Lower lobe of right lung (tissue), 2 donors: ENCODE measurements around the gene CDCA5. TPM values are rescaled to one million over a fixed set of nuclear protein-coding genes. Genes with fewer than 3 reads are reported as not detected.
A peak's percentile ranks its signal among the peaks of the same experiment; 100 is the strongest.

ENCODE experiments used
- ATAC-seq, 2 donors: fragments of 200-7000 bp; cut with Tn5 transposase; one replicate each; pipeline ENCODE4 v1.9.1; 2020 to 2022; ENCODE audit warnings: mild to moderate bottlenecking in 2 of 2, moderate library complexity in 2 of 2
- DNase-seq: peaks from one replicate; pipeline ENCODE4 v3.0.0-alpha.2; 2020
- H3K27ac ChIP-seq: fragments of 200-600 bp; one replicate; pipeline ENCODE4 v1.8.0; 2022
- H3K27me3 ChIP-seq: fragments of 200-600 bp; one replicate; pipeline ENCODE4 v1.8.0; 2022; ENCODE audit warnings: low read depth
- H3K36me3 ChIP-seq: fragments of 200-600 bp; one replicate; pipeline ENCODE4 v1.8.0; 2022; ENCODE audit warnings: mild to moderate bottlenecking
- H3K4me1 ChIP-seq: fragments of 200-600 bp; one replicate; pipeline ENCODE4 v1.8.0; 2022
- H3K4me3 ChIP-seq: fragments of 200-600 bp; one replicate; pipeline ENCODE4 v1.8.0; 2022; ENCODE audit warnings: mild to moderate bottlenecking
- H3K9me3 ChIP-seq: fragments of 200-600 bp; one replicate; pipeline ENCODE4 v1.8.0; 2022
- CTCF ChIP-seq: fragments of 200-600 bp; IDR thresholded peaks from one replicate; pipeline ENCODE4 v1.8.0; 2022; ENCODE audit warnings: antibody characterized with exemption, mild to moderate bottlenecking
- intact Hi-C: fragments of 100-400 bp; cut with DNase I; formaldehyde crosslinking; loops from one replicate; pipeline ENCODE4 v1.11.0; 2022
- long read RNA-seq: library from polyadenylated mRNA; unstranded; transcript quantifications from one replicate; pipeline ENCODE4 v2.0.0, GENCODE V29; 2021
- total RNA-seq: library from RNA; stranded (reverse); fragmentation: NEBNext Ultra II Directional; extraction: Animal tissue kit (Norgen Biotek cat#: 25700); gene quantifications from one replicate; pipeline ENCODE4 v1.2.1, GENCODE V29; 2021
- donor health status: DM: no; HTN: yes; CAD: no; lungs with severe emphysema.

The CDCA5 gene
- 2.8 TPM for total RNA-seq
- long read RNA-seq, partial matches to known transcripts = 0 of 1 reads
- long read RNA-seq, other reads (novel, unspliced or antisense) = 0 of 1 reads

GRCh38 chr11:65083834-65084597 is at the start of gene CDCA5, which contains the start of gene ZFPL1:
Gene CDCA5, minus strand, starts transcription at chr11:65084040. Its CDS starts 62 bp downstream, at chr11:65083978.
Gene ZFPL1, plus strand, starts transcription at chr11:65084222. Its CDS starts 477 bp downstream, at chr11:65084699.
- Histone ChIP-seq H3K4me3 (peak within 1 kb of the TSS; percentile 66), H3K4me1 (peaks cover 20% of the 10 kb centered on the region), H3K9me3 (no peaks in the 10 kb centered on the region), H3K27me3 (no peaks in the 10 kb centered on the region), H3K27ac (peak within 1 kb of the TSS; percentile 92), H3K36me3 (peaks cover 38% of the 10 kb centered on the region)
- DNase-seq (peak; percentile 96), ATAC-seq (peak; percentile 97 to 98)
- intact Hi-C loops = no loop called here
- no peak for TF ChIP-seq CTCF

- DNase-seq (peak; percentile 85), ATAC-seq (peak in 1 of 2 donors; percentile 44)
- Histone ChIP-seq H3K9me3 (no peaks in the 10 kb centered on the region), H3K36me3 (peaks cover 50% of the 10 kb centered on the region), H3K4me3 (peak overlapping the region; percentile 98), H3K27ac (peak overlapping the region; percentile 99), H3K27me3 (no peaks in the 10 kb centered on the region), H3K4me1 (peaks cover 29% of the 10 kb centered on the region)
- TF ChIP-seq CTCF = no peak
- intact Hi-C loops = no loop called here
Measured at GRCh38 chr11:65132988-65133700, 49.3 kb upstream of the CDCA5 start.

- no peaks in the 10 kb centered on the region for H3K27me3 ChIP-seq
- intact Hi-C loops = no loop called here
- H3K4me3 ChIP-seq = peak overlapping the region; percentile 98
- ATAC-seq (no peak), DNase-seq (no peak)
- peak overlapping the region; percentile 99 for H3K27ac ChIP-seq
- TF ChIP-seq CTCF = no peak
- peaks cover 29% of the 10 kb centered on the region for H3K4me1 ChIP-seq
- H3K36me3 ChIP-seq = peaks cover 57% of the 10 kb centered on the region
- H3K9me3 ChIP-seq = no peaks in the 10 kb centered on the region
Measured at GRCh38 chr11:65132238-65132987, 48.6 kb upstream of the CDCA5 start.

GRCh38 chr11:65131895-65132237 is 48.0 kb upstream of the CDCA5 start:
- ATAC-seq (no peak), DNase-seq (no peak)
- Histone ChIP-seq H3K27ac (peak overlapping the region; percentile 99), H3K9me3 (no peaks in the 10 kb centered on the region), H3K27me3 (no peaks in the 10 kb centered on the region), H3K4me1 (peaks cover 29% of the 10 kb centered on the region), H3K4me3 (peak overlapping the region; percentile 98), H3K36me3 (peaks cover 63% of the 10 kb centered on the region)
- intact Hi-C loops = no loop called here
- no peak for TF ChIP-seq CTCF

- Histone ChIP-seq H3K4me1 (peaks cover 29% of the 10 kb centered on the region), H3K4me3 (no peak overlapping the region), H3K9me3 (no peaks in the 10 kb centered on the region), H3K27ac (no peak overlapping the region), H3K36me3 (peaks cover 67% of the 10 kb centered on the region), H3K27me3 (no peaks in the 10 kb centered on the region)
- intact Hi-C loops = no loop called here
- ATAC-seq (no peak), DNase-seq (no peak)
- TF ChIP-seq CTCF = no peak
Measured at GRCh38 chr11:65131417-65131776, 47.6 kb upstream of the CDCA5 start.
